OCI-LY7 (cell line): ENCODE data around the gene TRAIP. TPM values are rescaled to one million over a fixed set of nuclear protein-coding genes. Genes with fewer than 3 reads are reported as not detected.

ENCODE experiments used
- BruUV-seq: library from RNA; stranded (reverse); fragments of 400-500 nt; replicated peaks from 2 replicates; lab custom pipeline; 2021; lab: Mats Ljungman, UMichigan
- CTCF ChIA-PET: fragments of 300-600 bp; sonication (Branson Sonifier 250); formaldehyde crosslinking; loops from one replicate; lab custom pipeline; 2022; ENCODE audit warnings: antibody characterized with exemption; ENCODE audit not compliant: unreplicated experiment; lab: Charles Lee
- POLR2A ChIA-PET: fragments of 300-600 bp; sonication (Branson Sonifier 250); formaldehyde crosslinking; loops from one replicate; lab custom pipeline; 2022; ENCODE audit warnings: antibody characterized with exemption; lab: Charles Lee
- DNase-seq: peaks from one replicate; pipeline ENCODE4 v3.0.0-alpha.2; 2015; ENCODE audit warnings: low spot score
- H2AFZ ChIP-seq: fragments of 200-600 bp; sonication (generic), shearing (Covaris generic); 2 replicates; pipeline ENCODE4 v1.6.1; 2014; ENCODE audit warnings: mild to moderate bottlenecking, antibody characterized with exemption, low read length, moderate library complexity
- H3K27ac ChIP-seq: fragments of 200-600 bp; sonication (generic); 2 replicates; pipeline ENCODE4 v1.5.1; 2014; ENCODE audit warnings: mixed run types, low read depth, mild to moderate bottlenecking, moderate library complexity, low read length, inconsistent platforms; ENCODE audit not compliant: poor library complexity, severe bottlenecking
- H3K36me3 ChIP-seq: fragments of 200-600 bp; sonication (generic); 2 replicates; pipeline ENCODE4 v1.6.1; 2014; ENCODE audit warnings: mild to moderate bottlenecking, antibody characterized with exemption, low read length, moderate library complexity, mixed read lengths; ENCODE audit not compliant: insufficient read depth
- H3K4me1 ChIP-seq: fragments of 200-600 bp; sonication (generic); 2 replicates; pipeline ENCODE4 v1.5.1; 2014; ENCODE audit warnings: mild to moderate bottlenecking, low read length; ENCODE audit not compliant: insufficient read depth, poor library complexity, severe bottlenecking
- H3K4me2 ChIP-seq: fragments of 200-600 bp; sonication (generic); 2 replicates; pipeline ENCODE4 v1.6.1; 2014; ENCODE audit warnings: mild to moderate bottlenecking, low read length
- H3K4me3 ChIP-seq: fragments of 200-600 bp; sonication (generic); 2 replicates; pipeline ENCODE4 v1.5.1; 2014; ENCODE audit warnings: mild to moderate bottlenecking, low read depth, low read length; ENCODE audit not compliant: poor library complexity, severe bottlenecking
- H3K79me2 ChIP-seq: fragments of 200-600 bp; sonication (generic); 2 replicates; pipeline ENCODE4 v1.6.1; 2016; ENCODE audit warnings: low read depth, mild to moderate bottlenecking, low read length, moderate library complexity, mixed read lengths; ENCODE audit not compliant: insufficient read depth
- H3K9me2 ChIP-seq: fragments of 200-600 bp; sonication (generic); 2 replicates; pipeline ENCODE4 v1.6.1; 2016; ENCODE audit warnings: mild to moderate bottlenecking, low read length, mixed read lengths; ENCODE audit not compliant: insufficient read depth
- H3K9me3 ChIP-seq: fragments of 200-600 bp; sonication (generic); 2 replicates; pipeline ENCODE4 v1.6.1; 2014; ENCODE audit warnings: mild to moderate bottlenecking, mixed run types, low read length, mixed read lengths
- H4K20me1 ChIP-seq: fragments of 200-600 bp; sonication (generic); 2 replicates; pipeline ENCODE4 v1.6.1; 2014; ENCODE audit warnings: mild to moderate bottlenecking, antibody characterized with exemption, low read length, moderate library complexity, mixed read lengths; ENCODE audit not compliant: insufficient read depth
- CTCF ChIP-seq: fragments of 200-600 bp; sonication (generic); conservative IDR thresholded peaks from 2 replicates; pipeline ENCODE4 v1.5.1; 2014; ENCODE audit warnings: mild to moderate bottlenecking, antibody characterized with exemption, low read length, moderate library complexity, mixed read lengths
- EZH2phosphoT487 ChIP-seq: fragments of 200-600 bp; sonication (generic); IDR thresholded peaks from 2 replicates; pipeline ENCODE4 v1.6.1; 2018; ENCODE audit warnings: low read depth, borderline replicate concordance, mild to moderate bottlenecking, mixed run types, antibody characterized with exemption, low read length, moderate library complexity, mixed read lengths
- intact Hi-C: fragments of 100-400 bp; cut with micrococcal nuclease; formaldehyde crosslinking; loops from one replicate; pipeline ENCODE4 v1.10.0; 2022; ENCODE audit not compliant: unreplicated experiment
- total RNA-seq, 2 experiments: library from RNA; depleted of rRNA in 1 of 2; stranded (reverse); fragments of >200 nt in 1 of 2; shearing (Covaris generic) in 1 of 2; gene quantifications; 2 replicates each; pipeline ENCODE4 v1.2.3, GENCODE V29; 2014 to 2022

TRAIP gene
- total RNA-seq, 2 experiments from 2014 or later = 38.6 to 41.8 TPM

GRCh38 chr3:49877716-49878115, 21.4 kb upstream of the TRAIP start:
- Histone ChIP-seq H3K9me3 (no peaks in the 10 kb centered on the region), H3K9me2 (no peaks in the 10 kb centered on the region), H4K20me1 (no peaks in the 10 kb centered on the region), H3K27ac (no peak overlapping the region), H3K36me3 (no peaks in the 10 kb centered on the region), H3K79me2 (no peaks in the 10 kb centered on the region), H3K4me2 (no peak overlapping the region), H3K4me1 (peaks cover 11% of the 10 kb centered on the region), H3K4me3 (no peak overlapping the region), H2AFZ (no peak overlapping the region)
- TF ChIP-seq EZH2phosphoT487 = no peak
- no peak for TF ChIP-seq CTCF
- CTCF ChIA-PET = no interaction called here
- no peak for DNase-seq
- POLR2A ChIA-PET = interaction anchor here (0.8 kb wide), 1 partner anchor 29 kb away, joined by 4 read pairs; no protein-coding TSS in a partner anchor
- intact Hi-C loops = no loop called here
- no TSS peak for BruUV-seq

- no peak overlapping the region for H3K4me3 ChIP-seq
- H3K9me3 ChIP-seq = no peaks in the 10 kb centered on the region
- H3K79me2 ChIP-seq = no peaks in the 10 kb centered on the region
- H3K9me2 ChIP-seq = no peaks in the 10 kb centered on the region
- CTCF ChIA-PET = no interaction called here
- no TSS peak for BruUV-seq
- no peak overlapping the region for H2AFZ ChIP-seq
- H3K27ac ChIP-seq = no peak overlapping the region
- no peaks in the 10 kb centered on the region for H4K20me1 ChIP-seq
- H3K4me2 ChIP-seq = no peak overlapping the region
- peaks cover 9% of the 10 kb centered on the region for H3K4me1 ChIP-seq
- no peak for DNase-seq
- POLR2A ChIA-PET = no interaction called here
- intact Hi-C loops = no loop called here
- no peak for TF ChIP-seq EZH2phosphoT487
- no peaks in the 10 kb centered on the region for H3K36me3 ChIP-seq
These were observed 20.2 kb upstream of the TRAIP start for GRCh38 chr3:49876567-49876966.

- no peak for DNase-seq
- Histone ChIP-seq H3K27ac (no peak overlapping the region), H3K4me1 (peaks cover 13% of the 10 kb centered on the region), H4K20me1 (no peaks in the 10 kb centered on the region), H3K4me3 (no peak overlapping the region), H3K9me3 (no peaks in the 10 kb centered on the region), H3K9me2 (no peaks in the 10 kb centered on the region), H3K36me3 (no peaks in the 10 kb centered on the region), H3K79me2 (no peaks in the 10 kb centered on the region), H3K4me2 (no peak overlapping the region), H2AFZ (no peak overlapping the region)
- ChIA-PET CTCF (no interaction called here), POLR2A (interaction anchor here (0.5 kb wide), 1 partner anchor 72 kb away, joined by 4 read pairs; no protein-coding TSS in a partner anchor)
- BruUV-seq = no TSS peak
- intact Hi-C loops = no loop called here
- TF ChIP-seq EZH2phosphoT487 (no peak), CTCF (no peak)
These were observed 17.3 kb upstream of the TRAIP start for GRCh38 chr3:49873623-49874022.
